GM19025 (cell line): ENCODE measurements around the gene IGSF11.
"Not testable (repeated sequence)": the region's sequence is repeated elsewhere in the genome, so short reads cannot be mapped to it uniquely, and the experiment has no call there.

Experiments used
- ATAC-seq: cut with Tn5 transposase; IDR thresholded peaks from one replicate; pipeline ENCODE4 v1.9.1; 2021; ENCODE audit warnings: mild to moderate bottlenecking, low read depth, moderate library complexity; ENCODE audit not compliant: unreplicated experiment

The IGSF11 gene

GRCh38 chr3:118990823-118991560 is 43.7 kb downstream of the IGSF11 start:
- ATAC-seq, result no peak

DNA sequence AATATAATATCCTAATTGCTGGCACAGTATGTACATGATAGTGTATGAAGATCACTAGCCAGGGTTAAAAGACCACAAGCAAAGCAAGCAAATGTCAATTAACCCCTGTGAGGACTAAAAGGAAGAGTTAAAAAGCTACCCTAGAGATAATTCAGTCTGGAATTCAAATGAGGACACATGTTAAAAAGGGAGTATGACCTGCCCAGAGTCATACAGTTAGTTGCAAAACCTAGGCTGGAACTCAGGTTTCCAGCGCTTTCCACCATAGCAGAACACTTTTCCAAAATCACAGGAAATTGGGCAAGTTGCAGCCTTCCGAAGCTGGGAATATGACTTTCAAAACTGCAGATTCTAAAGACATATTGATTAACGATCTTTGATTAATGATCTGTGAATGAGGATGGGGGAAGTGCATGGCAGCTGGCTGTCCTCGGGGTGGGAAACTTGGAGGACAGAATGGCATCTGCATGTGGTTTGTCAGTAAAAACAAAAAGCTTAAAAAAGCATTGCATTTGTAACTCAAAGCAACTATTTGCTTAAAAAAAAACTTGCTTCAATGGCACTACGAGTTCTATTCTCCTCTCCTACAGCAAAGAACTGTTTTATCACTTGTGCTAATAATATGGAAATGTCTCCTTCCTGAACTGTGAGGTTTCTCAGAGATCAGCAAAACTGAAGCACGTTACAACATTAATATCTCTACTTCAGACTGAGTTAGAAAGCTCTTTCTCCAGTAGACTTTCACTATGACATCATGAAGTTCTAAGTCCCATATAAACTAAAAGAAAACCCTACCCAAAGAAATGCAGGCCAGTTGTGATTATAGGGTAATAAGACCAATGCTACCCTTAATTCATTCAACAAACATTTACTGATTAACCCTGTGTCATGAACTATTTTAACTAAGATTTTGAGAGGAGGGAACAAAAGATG is 46.2 kb downstream of the IGSF11 start:
- no peak for ATAC-seq

DNA sequence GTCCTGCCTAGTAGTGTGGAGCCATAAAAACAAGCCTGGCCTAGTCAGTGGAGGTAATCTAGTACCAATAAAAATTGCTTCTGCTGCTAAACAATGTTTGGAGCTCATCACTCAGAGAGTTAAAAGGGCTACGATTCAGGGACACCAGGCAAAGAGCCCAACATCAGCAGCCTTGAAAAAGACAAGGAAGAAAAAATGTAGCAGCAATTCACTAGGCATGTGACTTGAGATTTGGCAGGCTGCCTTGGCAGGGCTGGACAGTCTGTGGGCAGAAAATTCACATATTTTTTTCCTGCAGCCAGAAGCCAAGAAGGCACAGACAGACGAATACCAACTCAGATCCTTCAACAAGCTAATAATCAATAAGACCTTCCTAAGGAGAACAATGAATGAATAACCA is 47.2 kb downstream of the IGSF11 start:
- ATAC-seq, result no peak

- ATAC-seq, result no peak
These were observed 47.9 kb downstream of the IGSF11 start for GRCh38 chr3:118986734-118987133.

GRCh38 chr3:118984699-118985098 is 49.9 kb downstream of the IGSF11 start:
- ATAC-seq, result no peak

DNA sequence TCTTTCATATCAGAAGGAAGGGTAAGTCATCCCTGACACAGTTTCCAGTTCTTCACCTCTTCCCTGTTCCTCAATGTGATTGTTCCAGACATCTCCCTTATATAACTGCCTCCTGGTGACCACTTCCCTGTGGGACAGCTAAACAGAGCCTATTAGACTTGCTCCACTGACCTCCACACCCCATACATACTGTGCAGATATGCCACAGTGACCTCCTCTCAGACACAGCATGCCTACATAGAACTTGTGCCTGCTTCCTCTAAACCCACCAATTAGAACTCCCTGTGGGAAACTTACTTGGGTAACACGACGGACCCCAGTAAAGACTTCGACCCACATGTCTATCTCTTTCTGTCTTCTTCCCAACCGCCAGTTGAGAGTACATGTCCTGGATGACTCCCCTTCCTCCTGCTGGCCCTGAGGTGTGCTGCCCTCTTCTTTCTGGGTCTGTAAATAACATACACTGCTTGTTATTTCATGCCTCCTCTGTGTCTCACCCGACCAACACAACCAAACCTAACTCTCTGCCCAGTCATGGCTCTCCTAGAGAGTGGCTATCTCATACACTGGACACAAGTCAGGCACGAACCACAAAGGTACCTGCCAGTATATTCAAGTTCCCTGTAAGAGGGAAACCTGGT is 53.0 kb downstream of the IGSF11 start:
- ATAC-seq, result no peak

DNA sequence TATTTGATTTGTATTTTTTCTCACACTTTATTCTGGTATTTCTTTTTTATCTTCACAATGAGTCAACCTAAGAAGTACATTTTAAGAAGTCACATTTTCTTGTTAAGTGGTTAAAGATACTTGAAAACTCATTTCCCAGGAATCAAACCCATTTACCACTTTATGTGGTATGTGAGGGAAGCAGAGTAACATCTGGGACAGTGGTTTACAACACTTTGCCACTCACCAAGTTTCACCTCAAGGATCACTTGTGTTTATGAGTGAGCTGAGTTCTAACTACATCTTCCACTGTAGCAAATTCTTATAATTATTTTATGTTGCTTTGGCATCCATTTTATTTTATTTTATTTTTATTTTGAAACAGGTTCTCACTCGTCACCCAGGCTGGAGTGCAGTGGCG is 53.8 kb downstream of the IGSF11 start:
- ATAC-seq, result no peak

DNA sequence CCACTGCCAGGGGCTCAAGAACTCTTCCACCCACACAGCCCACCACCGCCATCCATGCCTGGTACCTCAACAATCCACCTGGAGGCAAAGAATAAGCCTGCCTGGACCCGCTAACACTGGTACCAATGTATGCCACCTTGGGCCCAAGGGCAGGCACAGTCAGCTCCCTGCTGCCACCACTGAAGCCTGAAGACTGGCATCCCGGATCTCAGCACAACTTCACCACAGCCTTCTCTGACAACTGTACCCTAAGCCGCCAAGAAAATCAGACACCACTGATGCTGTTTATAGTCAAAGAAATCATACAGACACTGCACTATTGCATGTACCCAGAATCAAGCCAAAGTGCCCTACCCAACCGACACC is 56.3 kb downstream of the IGSF11 start:
- no peak for ATAC-seq

DNA sequence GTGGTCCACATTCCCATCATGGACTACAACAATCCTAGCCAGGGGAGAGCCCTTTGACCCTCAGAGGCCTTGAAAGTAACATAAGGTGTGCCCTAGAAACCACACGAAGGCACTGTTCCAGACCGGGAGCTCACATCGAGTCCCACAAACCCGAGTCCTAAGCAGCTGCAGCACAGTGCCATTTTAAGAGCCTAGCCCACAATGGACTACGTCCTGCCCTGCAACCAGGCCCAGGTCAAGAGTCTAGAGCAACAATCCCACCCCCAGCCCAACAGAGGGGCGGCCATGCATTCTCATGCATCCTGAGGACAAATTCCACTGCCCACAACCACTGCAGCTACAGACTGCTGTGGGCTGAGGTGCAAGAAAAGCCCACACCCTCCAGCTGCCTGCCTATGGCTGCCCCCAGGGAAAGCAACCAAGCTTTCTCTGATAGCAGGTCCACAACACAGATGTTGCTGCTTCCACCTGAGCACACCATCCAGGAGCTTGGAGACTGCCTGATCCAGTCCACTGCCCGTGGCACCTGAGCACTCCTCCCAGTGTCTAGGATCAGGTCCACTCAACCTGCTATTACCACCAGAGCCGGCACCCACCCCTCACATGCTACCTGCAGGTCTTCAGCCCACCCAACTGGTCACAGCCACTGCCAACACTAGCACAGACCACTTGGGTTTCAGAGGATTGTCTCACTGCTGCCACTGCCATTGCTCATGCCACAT is 56.8 kb downstream of the IGSF11 start:
- no peak for ATAC-seq

- ATAC-seq, result no peak
These were observed 57.5 kb downstream of the IGSF11 start for GRCh38 chr3:118977118-118977517.

GRCh38 chr3:118975476-118975875 is 59.2 kb downstream of the IGSF11 start:
- not testable (repeated sequence) for ATAC-seq

DNA sequence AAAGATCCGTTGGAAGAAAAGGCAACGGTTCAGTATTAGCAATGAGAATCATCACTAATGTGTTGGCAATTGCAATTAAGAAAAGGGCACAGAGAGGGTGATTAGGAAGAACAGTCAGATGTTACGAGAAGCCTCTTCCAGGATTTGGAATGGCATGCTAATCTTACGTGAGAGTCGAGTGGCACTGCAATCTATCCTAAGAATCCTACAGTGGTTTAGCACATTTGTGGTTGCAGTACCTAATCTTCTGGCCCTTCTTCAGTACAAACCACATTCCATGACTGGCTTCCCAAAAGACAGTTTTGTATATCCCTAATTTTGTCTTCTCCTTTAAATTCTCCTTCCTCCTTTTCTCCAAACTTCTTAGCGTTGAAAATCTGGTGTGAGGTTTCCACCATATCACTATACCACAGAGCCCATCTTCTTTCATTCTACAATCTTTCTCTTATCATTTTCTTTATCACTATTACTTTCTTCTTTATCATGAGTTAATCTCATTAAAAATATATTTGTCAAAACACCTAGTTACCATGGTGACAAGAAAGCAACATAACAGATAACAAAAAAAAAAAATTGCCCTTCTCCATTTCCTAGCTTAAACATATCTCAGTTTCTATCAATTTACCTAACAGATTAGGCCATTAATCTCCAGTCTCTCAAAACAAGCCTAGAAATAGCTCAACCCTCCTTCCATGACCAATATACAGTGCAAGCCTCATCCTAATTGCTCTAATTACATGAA is 60.1 kb downstream of the IGSF11 start:
- ATAC-seq, result no peak

- ATAC-seq, result no peak
These were observed 61.6 kb downstream of the IGSF11 start for GRCh38 chr3:118973050-118973449.

DNA sequence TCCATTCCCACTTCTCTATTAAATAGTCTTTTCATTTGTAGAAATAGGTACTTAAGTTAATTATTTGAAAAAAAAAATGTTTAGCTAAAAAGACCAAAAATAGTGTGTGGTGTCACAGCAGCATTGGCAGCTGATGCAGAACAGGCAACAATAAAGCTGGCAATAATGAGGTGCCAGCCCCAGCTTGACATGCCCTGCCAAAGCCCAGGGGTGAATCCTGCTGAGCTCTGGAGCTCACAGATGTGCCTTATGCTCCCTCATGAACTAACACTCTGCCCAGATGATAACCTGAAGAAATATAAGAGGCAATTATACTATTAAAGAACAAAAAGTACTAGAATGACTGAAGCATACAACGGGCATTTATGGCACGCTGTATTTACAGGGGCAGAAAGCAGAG is 63.8 kb downstream of the IGSF11 start:
- ATAC-seq, result no peak

- no peak for ATAC-seq
These were observed 66.0 kb downstream of the IGSF11 start for GRCh38 chr3:118968640-118969039.

- no peak for ATAC-seq
These were observed 66.5 kb downstream of the IGSF11 start for GRCh38 chr3:118968111-118968510.

GRCh38 chr3:118966700-118967099 is 67.9 kb downstream of the IGSF11 start:
- ATAC-seq, result no peak

- ATAC-seq, result no peak
These were observed 70.9 kb downstream of the IGSF11 start for GRCh38 chr3:118963711-118964110.

GRCh38 chr3:118960876-118961450 is 73.7 kb downstream of the IGSF11 start:
- ATAC-seq, result no peak
